WTC11 (cell line): ENCODE measurements around the gene CTTNBP2NL.

Experiments
- NR3C1 ChIP-seq: sonication (generic); formaldehyde crosslinking; conservative IDR thresholded peaks from 2 replicates; pipeline ENCODE4 v1.8.1; 2023; ENCODE audit warnings: low read depth, mild to moderate bottlenecking, missing genetic modification reagents
- RORB ChIP-seq: fragments of 250-450 bp; sonication (Bioruptor Pico); IDR thresholded peaks from 2 replicates; pipeline ENCODE4 v1.9.0; 2021; ENCODE audit warnings: mild to moderate bottlenecking
- SP1 ChIP-seq: sonication (generic); formaldehyde crosslinking; conservative IDR thresholded peaks from 2 replicates; pipeline ENCODE4 v1.8.1; 2022; ENCODE audit warnings: missing genetic modification reagents
- TF ChIP-seq, protein P1 (sequence below): sonication (generic); formaldehyde crosslinking; conservative IDR thresholded peaks from 2 replicates; pipeline ENCODE4 v1.8.1; 2022; ENCODE audit warnings: mild to moderate bottlenecking, missing genetic modification reagents
- TF ChIP-seq, protein P2 (sequence below): sonication (generic); formaldehyde crosslinking; IDR thresholded peaks from 2 replicates; pipeline ENCODE4 v1.8.0; 2022; ENCODE audit warnings: mild to moderate bottlenecking, missing genetic modification reagents
- TF ChIP-seq, protein P3 (sequence below): sonication (generic); formaldehyde crosslinking; IDR thresholded peaks from 2 replicates; pipeline ENCODE4 v1.8.0; 2022; ENCODE audit warnings: missing genetic modification reagents

DNA sequence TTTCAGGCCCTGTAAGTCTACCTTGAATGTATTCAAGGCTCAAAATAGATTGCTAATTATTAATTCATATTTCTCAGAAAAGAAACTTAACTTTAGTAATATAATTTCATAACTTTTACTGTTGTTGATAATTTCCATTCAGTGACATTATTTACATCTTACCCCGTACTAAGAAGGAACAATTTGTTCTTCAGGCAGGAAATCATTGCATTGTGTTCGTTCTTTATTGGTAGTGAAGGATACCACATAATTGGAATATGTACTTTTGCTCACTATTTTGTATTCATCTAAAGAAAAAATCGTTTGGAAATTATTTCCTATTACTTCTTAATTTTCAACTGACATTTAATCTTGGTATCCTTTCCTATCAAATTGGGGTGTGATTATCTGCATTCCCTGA is 39.4 kb downstream of the CTTNBP2NL start:
- TF ChIP-seq, protein P1, sequence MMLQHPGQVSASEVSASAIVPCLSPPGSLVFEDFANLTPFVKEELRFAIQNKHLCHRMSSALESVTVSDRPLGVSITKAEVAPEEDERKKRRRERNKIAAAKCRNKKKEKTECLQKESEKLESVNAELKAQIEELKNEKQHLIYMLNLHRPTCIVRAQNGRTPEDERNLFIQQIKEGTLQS (CRISPR knock-in tag) = no peak
- TF ChIP-seq RORB (CRISPR knock-in tag) (no peak), SP1 (CRISPR knock-in tag) (no peak), NR3C1 (CRISPR knock-in tag) (no peak)
- TF ChIP-seq, protein P2, sequence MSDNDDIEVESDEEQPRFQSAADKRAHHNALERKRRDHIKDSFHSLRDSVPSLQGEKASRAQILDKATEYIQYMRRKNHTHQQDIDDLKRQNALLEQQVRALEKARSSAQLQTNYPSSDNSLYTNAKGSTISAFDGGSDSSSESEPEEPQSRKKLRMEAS (CRISPR knock-in tag) = no peak
- TF ChIP-seq, protein P3, sequence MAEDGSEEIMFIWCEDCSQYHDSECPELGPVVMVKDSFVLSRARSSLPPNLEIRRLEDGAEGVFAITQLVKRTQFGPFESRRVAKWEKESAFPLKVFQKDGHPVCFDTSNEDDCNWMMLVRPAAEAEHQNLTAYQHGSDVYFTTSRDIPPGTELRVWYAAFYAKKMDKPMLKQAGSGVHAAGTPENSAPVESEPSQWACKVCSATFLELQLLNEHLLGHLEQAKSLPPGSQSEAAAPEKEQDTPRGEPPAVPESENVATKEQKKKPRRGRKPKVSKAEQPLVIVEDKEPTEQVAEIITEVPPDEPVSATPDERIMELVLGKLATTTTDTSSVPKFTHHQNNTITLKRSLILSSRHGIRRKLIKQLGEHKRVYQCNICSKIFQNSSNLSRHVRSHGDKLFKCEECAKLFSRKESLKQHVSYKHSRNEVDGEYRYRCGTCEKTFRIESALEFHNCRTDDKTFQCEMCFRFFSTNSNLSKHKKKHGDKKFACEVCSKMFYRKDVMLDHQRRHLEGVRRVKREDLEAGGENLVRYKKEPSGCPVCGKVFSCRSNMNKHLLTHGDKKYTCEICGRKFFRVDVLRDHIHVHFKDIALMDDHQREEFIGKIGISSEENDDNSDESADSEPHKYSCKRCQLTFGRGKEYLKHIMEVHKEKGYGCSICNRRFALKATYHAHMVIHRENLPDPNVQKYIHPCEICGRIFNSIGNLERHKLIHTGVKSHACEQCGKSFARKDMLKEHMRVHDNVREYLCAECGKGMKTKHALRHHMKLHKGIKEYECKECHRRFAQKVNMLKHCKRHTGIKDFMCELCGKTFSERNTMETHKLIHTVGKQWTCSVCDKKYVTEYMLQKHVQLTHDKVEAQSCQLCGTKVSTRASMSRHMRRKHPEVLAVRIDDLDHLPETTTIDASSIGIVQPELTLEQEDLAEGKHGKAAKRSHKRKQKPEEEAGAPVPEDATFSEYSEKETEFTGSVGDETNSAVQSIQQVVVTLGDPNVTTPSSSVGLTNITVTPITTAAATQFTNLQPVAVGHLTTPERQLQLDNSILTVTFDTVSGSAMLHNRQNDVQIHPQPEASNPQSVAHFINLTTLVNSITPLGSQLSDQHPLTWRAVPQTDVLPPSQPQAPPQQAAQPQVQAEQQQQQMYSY = no peak
